BJ (cell line): Measurements from ENCODE around the gene WSB2. TPM values are rescaled to one million over a fixed set of nuclear protein-coding genes. Genes with fewer than 3 reads are reported as not detected.
"Not testable (repeated sequence)": the region's sequence is repeated elsewhere in the genome, so short reads cannot be mapped to it uniquely, and the experiment has no call there.

Experiments used
- CTCF ChIA-PET: fragments of 350-600 bp; formaldehyde crosslinking; extraction: SDS; loops from one replicate; lab custom pipeline; 2021; ENCODE audit warnings: antibody characterized with exemption, inconsistent platforms; lab: Yijun Ruan, JAX
- POLR2A ChIA-PET: fragments of 300-600 bp; sonication (Branson Sonifier 250); formaldehyde crosslinking; extraction: SDS; loops from one replicate; lab custom pipeline; 2021; ENCODE audit warnings: antibody characterized with exemption; lab: Charles Lee
- DNase-seq: peaks from one replicate; pipeline ENCODE4 v3.0.0-alpha.2; 2011; ENCODE audit warnings: low read depth
- H3K27me3 ChIP-seq: 2 replicates; pipeline ENCODE4 v1.6.0; 2011; ENCODE audit warnings: low read length; ENCODE audit not compliant: control insufficient read depth, insufficient read depth
- H3K36me3 ChIP-seq: 2 replicates; pipeline ENCODE4 v1.5.1; 2011; ENCODE audit warnings: low read length; ENCODE audit not compliant: control insufficient read depth, insufficient read depth
- H3K4me3 ChIP-seq: 2 replicates; pipeline ENCODE4 v1.5.1; 2011; ENCODE audit warnings: low read depth, mild to moderate bottlenecking, control low read depth, low read length
- CTCF ChIP-seq: IDR thresholded peaks from 2 replicates; pipeline ENCODE4 v1.5.1; 2011; ENCODE audit warnings: low read depth, mild to moderate bottlenecking, control low read depth, inconsistent platforms, low read length, moderate library complexity; ENCODE audit not compliant: insufficient read depth
- polyA plus RNA-seq: library from polyadenylated mRNA; depleted of rRNA; stranded (reverse); fragments of >200 nt; gene quantifications from 2 replicates; pipeline ENCODE4 v1.2.3, GENCODE V29; 2011

WSB2 gene
- polyA plus RNA-seq, 1 experiment: 234 TPM

- Histone ChIP-seq H3K27me3 (no peaks in the 10 kb centered on the region), H3K4me3 (no peak overlapping the region), H3K36me3 (no peaks in the 10 kb centered on the region)
- POLR2A ChIA-PET: no interaction called here
- DNase-seq: no peak
- CTCF ChIA-PET: no interaction called here
- TF ChIP-seq CTCF: no peak
Observed at GRCh38 chr12:118098401-118098800, 37.4 kb upstream of the WSB2 start.

- Histone ChIP-seq H3K36me3 (no peaks in the 10 kb centered on the region), H3K27me3 (no peaks in the 10 kb centered on the region), H3K4me3 (no peak overlapping the region)
- no peak for TF ChIP-seq CTCF
- CTCF ChIA-PET: interaction anchor here (0.8 to 1.0 kb wide), 3 partner anchors 10 to 33 kb away, joined by 3 to 4 read pairs (median 3); partner anchors contain the start of gene WSB2
- POLR2A ChIA-PET: no interaction called here
- DNase-seq: no peak
Observed at GRCh38 chr12:118094039-118094438, 33.1 kb upstream of the WSB2 start.

GRCh38 chr12:118089782-118090181 is 28.8 kb upstream of the WSB2 start:
- Histone ChIP-seq H3K27me3 (no peaks in the 10 kb centered on the region), H3K36me3 (no peaks in the 10 kb centered on the region), H3K4me3 (no peak overlapping the region)
- ChIA-PET CTCF (no interaction called here), POLR2A (no interaction called here)
- DNase-seq: no peak
- no peak for TF ChIP-seq CTCF

- ChIA-PET CTCF (interaction anchor here (1.2 kb wide), 3 partner anchors 11 to 350 kb away, joined by 3 read pairs; no protein-coding TSS in a partner anchor), POLR2A (no interaction called here)
- no peak for TF ChIP-seq CTCF
Observed at GRCh38 chr12:118082161-118082560, 21.2 kb upstream of the WSB2 start.

GRCh38 chr12:118081521-118081920 is 20.5 kb upstream of the WSB2 start:
- H3K27me3 ChIP-seq, DNase-seq, H3K36me3 ChIP-seq, POLR2A ChIA-PET, H3K4me3 ChIP-seq: not testable (repeated sequence)
- CTCF ChIA-PET: interaction anchor here (0.7 to 1.2 kb wide), 2 partner anchors 23 to 351 kb away, joined by 3 read pairs; no protein-coding TSS in a partner anchor

More at GRCh38 chr12:118082161-118082560, 21.2 kb upstream of the WSB2 start:
- no peak overlapping the region for H3K4me3 ChIP-seq
- H3K27me3 ChIP-seq: no peaks in the 10 kb centered on the region
- H3K36me3 ChIP-seq: peaks cover 1% of the 10 kb centered on the region; the same call in 1 of the 2 replicates
- no peak for DNase-seq

GRCh38 chr12:118073768-118074167 is 12.8 kb upstream of the WSB2 start:
- CTCF ChIA-PET: no interaction called here
- POLR2A ChIA-PET: no interaction called here
- no peak for DNase-seq
- no peak for TF ChIP-seq CTCF
- Histone ChIP-seq H3K27me3 (no peaks in the 10 kb centered on the region), H3K4me3 (no peak overlapping the region), H3K36me3 (peaks cover 2% of the 10 kb centered on the region; the same call in 1 of the 2 replicates)
